GM18498 (cell line): Measurements from ENCODE around the gene SOX9.
"Not testable (repeated sequence)": the region's sequence is repeated elsewhere in the genome, so short reads cannot be mapped to it uniquely, and the experiment has no call there.

Experiments used
- ATAC-seq: cut with Tn5 transposase; IDR thresholded peaks from one replicate; pipeline ENCODE4 v1.9.1; 2021; ENCODE audit warnings: mild to moderate bottlenecking, moderate library complexity; ENCODE audit not compliant: unreplicated experiment

Gene SOX9

DNA sequence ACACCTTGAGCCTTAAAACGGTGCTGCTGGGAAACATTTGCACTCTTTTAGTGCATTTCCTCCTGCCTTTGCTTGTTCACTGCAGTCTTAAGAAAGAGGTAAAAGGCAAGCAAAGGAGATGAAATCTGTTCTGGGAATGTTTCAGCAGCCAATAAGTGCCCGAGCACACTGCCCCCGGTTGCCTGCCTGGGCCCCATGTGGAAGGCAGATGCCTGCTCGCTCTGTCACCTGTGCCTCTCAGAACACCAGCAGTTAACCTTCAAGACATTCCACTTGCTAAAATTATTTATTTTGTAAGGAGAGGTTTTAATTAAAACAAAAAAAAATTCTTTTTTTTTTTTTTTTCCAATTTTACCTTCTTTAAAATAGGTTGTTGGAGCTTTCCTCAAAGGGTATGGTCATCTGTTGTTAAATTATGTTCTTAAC, 4.4 kb downstream of the SOX9 start:
- ATAC-seq, result no peak

DNA sequence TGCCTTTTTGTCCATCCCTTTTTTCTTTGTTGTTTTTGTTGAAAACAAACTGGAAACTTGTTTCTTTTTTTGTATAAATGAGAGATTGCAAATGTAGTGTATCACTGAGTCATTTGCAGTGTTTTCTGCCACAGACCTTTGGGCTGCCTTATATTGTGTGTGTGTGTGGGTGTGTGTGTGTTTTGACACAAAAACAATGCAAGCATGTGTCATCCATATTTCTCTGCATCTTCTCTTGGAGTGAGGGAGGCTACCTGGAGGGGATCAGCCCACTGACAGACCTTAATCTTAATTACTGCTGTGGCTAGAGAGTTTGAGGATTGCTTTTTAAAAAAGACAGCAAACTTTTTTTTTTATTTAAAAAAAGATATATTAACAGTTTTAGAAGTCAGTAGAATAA, 4.9 kb downstream of the SOX9 start:
- no peak for ATAC-seq

GRCh38 chr17:72126575-72127486, 6.0 kb downstream of the SOX9 start:
- no peak for ATAC-seq

DNA sequence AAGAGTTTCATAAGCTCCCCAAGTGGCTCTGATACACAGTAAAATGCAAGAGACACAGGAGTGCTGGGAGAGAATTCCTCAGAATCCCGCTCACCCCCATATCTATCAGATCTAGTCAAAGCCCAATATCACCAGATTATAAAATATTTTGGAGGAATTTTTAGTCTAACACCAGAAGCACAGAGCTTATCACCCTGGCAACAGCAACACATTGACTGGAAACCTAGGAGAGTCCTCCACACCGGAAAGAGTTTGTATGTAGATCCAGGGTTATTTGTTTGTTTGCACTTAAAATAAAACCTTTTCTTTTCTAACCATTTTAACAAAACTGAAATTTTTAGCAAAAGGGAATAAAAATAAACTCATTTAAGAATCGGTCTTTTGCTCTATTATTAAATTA, 7.2 kb downstream of the SOX9 start:
- ATAC-seq, result no peak

DNA sequence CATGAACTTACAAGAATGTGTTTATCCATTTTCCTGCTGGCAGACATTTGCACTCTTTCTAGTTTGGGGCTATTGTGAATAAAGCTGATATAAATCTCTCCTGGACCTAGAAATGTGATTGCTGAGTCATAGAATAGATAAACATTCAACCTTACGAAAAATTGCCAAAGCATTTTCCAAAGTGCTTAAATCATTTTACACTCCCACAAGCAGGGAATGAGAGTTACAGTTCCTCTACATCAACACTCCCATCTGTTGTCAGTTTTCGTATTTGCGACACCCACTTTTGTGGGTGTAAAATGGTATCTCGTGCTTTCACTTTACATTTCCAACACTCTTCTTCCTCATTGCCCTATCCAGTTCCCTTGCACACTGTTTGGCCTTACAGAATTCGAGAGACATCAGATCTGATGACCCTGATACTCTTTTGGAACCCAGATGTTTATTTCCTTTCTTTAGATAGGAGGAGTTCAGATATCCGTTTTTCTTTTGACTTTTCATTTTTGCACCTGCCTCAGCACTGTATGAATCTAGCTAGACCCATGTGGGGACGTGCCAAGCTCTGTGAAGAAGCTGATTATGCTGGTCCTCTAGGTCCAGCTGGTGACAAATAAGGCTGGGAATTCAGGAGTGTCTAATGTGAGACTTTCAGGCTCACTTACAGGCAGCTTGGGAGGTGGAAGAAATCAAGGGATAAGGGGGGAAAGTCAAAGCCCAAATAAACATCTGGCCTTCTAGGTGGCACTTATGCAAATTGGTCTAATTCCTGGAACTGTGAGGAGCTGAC, 14.0 kb downstream of the SOX9 start:
- ATAC-seq, result no peak

DNA sequence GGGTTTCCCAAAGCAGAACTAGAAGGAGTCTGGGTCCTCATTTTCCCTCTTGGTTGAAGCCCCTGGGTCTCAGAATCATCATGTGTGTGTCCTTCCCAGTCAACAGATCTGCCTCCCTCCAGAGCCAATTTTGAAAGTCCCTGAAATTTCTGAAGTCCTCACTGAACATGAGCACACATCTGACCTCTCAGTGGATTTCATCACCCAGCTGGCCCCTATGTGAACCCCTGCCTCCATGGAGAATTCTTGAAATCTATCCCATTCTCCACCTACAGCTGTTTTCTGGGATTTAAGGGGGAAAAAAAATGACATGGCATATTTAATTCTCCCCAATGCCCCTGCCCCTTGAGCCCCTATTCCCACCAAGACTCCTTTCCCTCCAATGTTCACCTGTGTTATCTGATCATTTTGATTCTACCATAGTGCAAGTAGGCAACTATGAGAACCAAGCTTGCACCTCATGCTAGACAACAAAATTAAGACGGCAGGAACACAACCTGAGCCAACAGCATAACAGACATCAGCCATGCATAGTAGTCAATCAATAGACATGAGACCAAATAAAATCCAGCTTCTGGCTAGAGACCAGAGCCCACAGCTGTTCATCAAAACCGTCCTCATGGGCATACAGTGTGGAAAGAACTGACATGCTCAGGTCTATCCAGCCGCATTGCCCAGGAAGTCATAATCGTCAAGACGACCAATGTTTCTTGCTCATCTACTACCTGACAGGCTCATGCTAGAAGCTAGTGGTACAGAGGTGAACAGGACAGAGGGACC, 14.9 kb downstream of the SOX9 start:
- ATAC-seq, result no peak

DNA sequence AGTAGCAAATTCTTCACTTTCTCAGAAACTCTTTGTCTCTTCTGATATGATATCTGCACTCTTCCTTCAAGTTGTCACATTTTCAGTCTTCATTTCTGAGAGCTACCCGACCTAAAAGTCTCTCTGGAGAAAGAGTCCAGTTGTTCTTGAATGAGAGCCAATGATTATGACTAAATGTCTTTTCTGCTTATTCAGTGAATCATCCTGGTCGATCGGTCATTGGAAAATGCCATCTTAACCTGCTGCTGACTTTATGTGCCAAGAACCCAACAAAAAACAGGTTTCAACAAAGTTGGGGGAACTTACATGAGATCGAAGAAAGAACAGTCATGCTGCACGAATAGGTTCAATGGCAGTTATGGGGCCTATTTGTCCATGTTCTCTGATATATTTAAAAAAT, 15.9 kb downstream of the SOX9 start:
- no peak for ATAC-seq

- ATAC-seq, result no peak
These were observed 16.3 kb downstream of the SOX9 start for GRCh38 chr17:72137161-72137560.

DNA sequence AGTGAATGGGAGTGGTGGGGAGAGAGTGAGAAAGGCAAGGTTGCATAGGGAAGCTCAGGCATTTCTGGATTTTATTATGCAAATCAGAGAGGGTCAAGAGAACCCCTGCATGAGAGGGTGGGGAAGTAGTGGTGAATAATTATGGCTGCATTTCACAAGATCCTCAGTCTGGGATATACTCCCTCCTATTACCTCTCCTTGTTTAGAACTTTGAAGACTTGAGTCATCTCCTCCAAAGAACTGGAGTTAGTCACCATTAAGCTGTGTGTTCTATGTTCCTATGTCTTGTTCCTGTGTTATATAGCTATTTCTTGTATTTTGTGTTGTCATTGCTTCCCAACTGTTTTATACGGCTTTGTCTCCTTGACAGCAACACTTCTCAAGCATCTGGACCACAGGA, 18.4 kb downstream of the SOX9 start:
- no peak for ATAC-seq

GRCh38 chr17:72141336-72141735, 20.5 kb downstream of the SOX9 start:
- ATAC-seq, result no peak

DNA sequence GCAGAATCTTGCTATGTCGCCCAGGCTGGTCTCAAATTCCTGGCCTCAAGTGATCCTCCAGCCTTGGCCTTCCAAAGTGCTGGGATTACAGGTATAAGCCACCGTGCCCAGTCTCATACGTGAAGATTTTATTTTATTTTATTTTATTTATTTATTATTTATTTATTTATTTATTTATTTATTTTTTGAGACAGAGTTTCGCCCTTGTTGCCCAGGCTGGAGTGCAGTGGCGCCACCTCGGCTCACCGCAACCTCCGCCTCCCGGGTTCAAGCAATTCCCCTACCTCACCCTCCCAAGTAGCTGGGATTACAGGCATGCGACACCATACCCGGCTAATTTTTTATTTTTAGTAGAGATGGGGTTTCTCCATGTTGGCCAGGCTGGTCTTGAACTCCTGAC, 21.3 kb downstream of the SOX9 start:
- not testable (repeated sequence) for ATAC-seq

- ATAC-seq, result no peak
These were observed 21.8 kb downstream of the SOX9 start for GRCh38 chr17:72142614-72143013.

- no peak for ATAC-seq
These were observed 22.4 kb downstream of the SOX9 start for GRCh38 chr17:72143245-72143644.

DNA sequence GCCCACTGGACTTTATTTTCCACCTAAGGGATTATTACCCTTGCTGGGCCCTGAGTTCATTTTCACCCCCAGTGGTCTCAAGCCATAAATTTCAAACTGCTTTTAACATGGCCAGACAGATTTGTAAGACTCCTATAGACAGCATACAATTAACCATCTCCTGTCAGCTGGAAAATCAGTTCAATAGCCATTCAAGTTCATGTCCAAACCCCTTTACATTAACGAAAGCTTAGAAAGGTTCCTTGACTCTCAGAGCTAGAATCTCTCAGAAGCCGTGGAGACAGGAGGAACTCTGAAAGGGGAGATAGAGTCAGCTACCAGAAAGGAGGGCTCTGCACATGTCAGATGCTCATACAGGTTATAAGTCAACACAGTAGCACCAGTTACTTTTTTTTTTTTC, 23.3 kb downstream of the SOX9 start:
- ATAC-seq, result no peak

DNA sequence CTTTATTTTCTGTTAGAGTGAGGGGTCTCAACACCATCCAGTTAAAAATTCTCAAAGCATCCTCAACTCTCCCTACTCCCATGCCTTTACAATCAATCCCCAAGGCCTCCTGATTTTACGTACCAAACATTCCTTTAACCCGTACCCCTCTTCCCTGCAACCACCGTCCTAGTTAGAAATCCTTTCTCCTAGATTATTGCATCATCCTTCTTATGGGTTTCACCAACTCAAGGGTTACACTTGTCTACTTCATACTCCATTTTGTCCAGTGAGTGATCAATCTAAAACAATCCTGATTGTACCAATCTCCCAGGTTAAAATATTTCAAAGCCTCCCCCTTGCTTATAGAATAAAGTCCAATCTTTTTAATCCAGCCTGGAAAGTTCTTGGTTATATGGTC, 24.7 kb downstream of the SOX9 start:
- no peak for ATAC-seq

- no peak for ATAC-seq
These were observed 25.1 kb downstream of the SOX9 start for GRCh38 chr17:72145962-72146361.

GRCh38 chr17:72146371-72146770, 25.6 kb downstream of the SOX9 start:
- ATAC-seq, result no peak

DNA sequence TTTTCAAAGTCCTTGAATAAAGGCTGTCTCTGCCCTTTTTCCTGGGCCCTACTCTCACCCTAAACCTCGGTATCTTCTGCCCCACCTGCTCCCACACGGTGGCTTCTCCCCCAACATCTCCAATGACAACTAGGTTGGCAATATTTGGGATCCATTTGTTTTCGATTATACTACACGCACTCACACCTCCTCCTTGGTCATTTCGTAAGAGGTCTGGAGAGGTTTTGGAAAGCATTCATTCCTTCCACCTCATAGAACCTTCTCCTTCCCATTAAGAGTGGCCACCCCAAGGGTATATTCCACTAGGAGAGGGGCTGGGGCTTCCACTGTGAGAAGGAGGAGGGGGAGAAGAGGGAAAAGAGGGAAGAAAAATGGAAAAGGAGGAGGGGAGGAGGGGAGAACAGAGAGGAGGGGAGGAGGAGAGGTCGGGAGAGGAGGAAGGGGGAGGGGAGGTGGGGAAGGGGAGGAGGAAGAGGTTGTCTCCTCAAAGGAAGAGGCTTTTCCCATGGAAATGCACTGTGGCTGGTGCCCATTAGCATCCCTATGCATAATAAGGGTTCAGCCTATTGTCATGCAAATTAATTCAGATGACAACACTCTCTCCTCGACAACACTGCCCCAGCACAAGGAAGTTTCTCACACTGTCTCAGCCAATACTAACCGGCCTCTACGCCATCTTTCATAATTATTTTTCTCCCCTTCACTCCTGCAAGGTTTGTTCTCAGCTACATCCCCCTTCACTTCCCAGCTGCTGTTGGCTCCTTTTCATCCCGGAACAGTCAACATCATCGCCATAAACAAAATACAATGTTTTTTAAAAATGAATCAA, 30.0 kb downstream of the SOX9 start:
- no peak for ATAC-seq

DNA sequence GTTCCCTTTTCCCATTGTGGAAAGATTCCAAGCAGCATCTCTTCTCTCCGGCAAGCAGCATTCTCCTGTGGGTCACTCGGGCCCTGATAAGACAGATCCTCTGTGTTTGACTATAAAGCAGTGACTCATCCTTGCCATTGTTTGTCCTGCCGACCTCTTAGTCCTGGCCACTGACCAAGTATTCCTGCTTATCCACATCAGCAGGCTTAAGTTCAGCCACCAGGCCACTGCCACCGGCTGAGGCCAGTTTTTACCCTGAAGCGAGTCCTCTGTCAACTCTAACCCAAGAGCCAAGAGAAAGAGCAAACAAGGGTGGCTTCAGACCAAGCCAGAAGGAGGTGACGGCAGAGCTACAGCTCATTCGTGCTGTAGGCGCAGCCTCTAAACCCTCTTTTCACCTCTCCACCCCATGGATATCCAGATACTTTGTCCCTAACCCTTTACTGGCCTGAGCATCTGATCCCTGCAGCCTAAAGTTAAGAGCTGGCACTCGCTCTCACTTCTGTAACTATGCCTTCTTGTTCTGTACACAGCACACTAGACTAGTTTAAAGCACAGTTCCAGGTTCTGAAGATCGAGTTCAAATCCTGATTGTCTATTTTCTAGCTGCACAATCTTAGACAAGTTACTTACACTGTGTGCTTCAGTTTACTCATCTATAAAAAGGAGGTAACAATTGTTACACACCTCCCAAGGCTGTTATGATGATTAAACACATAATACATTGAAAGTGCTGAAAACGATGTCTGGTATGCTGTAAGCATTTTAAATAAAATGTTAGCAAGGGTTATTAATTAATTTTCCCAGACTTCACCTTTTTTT, 31.0 kb downstream of the SOX9 start:
- ATAC-seq, result no peak
